LNCaP clone FGC (cell line): Measurements from ENCODE around the gene TK1.

Experiments used
- DNase-seq: peaks from one replicate; pipeline ENCODE4 v3.0.0-alpha.2; 2011; ENCODE audit warnings: low read depth
- H3K4me3 ChIP-seq: 2 replicates; pipeline ENCODE4 v1.5.1; 2011; ENCODE audit warnings: mild to moderate bottlenecking, low read depth, low read length, control low read depth
- CTCF ChIP-seq: IDR thresholded peaks from 2 replicates; pipeline ENCODE4 v1.5.1; 2012; ENCODE audit warnings: mild to moderate bottlenecking; ENCODE audit not compliant: control insufficient read depth, insufficient read depth; ENCODE audit errors: extremely low read depth

Gene TK1

GRCh38 chr17:78225088-78225865, 38.4 kb upstream of the TK1 start:
- no peak overlapping the region for H3K4me3 ChIP-seq
- no peak for DNase-seq
- TF ChIP-seq CTCF, result no peak

DNA sequence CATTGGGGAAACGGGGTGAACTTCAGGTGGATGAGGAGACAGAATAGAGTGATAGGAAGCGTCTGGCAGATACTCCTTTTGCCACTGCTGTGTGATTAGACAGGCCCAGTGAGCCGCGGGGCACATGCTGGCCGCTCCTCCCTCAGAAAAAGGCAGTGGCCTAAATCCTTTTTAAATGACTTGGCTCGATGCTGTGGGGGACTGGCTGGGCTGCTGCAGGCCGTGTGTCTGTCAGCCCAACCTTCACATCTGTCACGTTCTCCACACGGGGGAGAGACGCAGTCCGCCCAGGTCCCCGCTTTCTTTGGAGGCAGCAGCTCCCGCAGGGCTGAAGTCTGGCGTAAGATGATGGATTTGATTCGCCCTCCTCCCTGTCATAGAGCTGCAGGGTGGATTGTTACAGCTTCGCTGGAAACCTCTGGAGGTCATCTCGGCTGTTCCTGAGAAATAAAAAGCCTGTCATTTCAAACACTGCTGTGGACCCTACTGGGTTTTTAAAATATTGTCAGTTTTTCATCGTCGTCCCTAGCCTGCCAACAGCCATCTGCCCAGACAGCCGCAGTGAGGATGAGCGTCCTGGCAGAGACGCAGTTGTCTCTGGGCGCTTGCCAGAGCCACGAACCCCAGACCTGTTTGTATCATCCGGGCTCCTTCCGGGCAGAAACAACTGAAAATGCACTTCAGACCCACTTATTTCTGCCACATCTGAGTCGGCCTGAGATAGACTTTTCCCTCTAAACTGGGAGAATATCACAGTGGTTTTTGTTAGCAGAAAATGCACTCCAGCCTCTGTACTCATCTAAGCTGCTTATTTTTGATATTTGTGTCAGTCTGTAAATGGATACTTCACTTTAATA, 37.6 kb upstream of the TK1 start:
- H3K4me3 ChIP-seq, result no peak overlapping the region
- no peak for TF ChIP-seq CTCF
- no peak for DNase-seq

DNA sequence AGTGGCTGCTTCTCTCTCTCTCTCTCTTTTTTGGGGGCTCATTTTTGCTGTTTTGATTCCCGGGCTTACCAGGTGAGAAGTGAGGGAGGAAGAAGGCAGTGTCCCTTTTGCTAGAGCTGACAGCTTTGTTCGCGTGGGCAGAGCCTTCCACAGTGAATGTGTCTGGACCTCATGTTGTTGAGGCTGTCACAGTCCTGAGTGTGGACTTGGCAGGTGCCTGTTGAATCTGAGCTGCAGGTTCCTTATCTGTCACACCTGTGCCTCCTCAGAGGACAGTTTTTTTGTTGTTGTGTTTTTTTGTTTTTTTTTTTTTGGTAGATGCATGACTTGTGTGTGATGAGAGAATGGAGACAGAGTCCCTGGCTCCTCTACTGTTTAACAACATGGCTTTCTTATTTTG, 36.9 kb upstream of the TK1 start:
- no peak for TF ChIP-seq CTCF
- H3K4me3 ChIP-seq, result no peak overlapping the region
- no peak for DNase-seq

- no peak for TF ChIP-seq CTCF
- no peak for DNase-seq
- no peak overlapping the region for H3K4me3 ChIP-seq
These were observed 36.2 kb upstream of the TK1 start for GRCh38 chr17:78223061-78223460.

- no peak overlapping the region for H3K4me3 ChIP-seq
- TF ChIP-seq CTCF, result no peak
- DNase-seq, result no peak
These were observed 32.7 kb upstream of the TK1 start for GRCh38 chr17:78219396-78220150.

DNA sequence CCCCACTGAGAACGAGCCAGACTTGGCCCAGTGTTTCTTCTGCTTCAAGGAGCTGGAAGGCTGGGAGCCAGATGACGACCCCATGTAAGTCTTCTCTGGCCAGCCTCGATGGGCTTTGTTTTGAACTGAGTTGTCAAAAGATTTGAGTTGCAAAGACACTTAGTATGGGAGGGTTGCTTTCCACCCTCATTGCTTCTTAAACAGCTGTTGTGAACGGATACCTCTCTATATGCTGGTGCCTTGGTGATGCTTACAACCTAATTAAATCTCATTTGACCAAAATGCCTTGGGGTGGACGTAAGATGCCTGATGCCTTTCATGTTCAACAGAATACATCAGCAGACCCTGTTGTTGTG, 27.8 kb upstream of the TK1 start:
- H3K4me3 ChIP-seq, result peak overlapping the region; percentile 83
- DNase-seq, result no peak

More for the DNA sequence above, 27.8 kb upstream of the TK1 start:
- no peak for TF ChIP-seq CTCF
